Measurements from ENCODE around the gene ZC3H18.
A peak's percentile ranks its signal among the peaks of the same experiment; 100 is the strongest.

The ZC3H18 gene

DNA sequence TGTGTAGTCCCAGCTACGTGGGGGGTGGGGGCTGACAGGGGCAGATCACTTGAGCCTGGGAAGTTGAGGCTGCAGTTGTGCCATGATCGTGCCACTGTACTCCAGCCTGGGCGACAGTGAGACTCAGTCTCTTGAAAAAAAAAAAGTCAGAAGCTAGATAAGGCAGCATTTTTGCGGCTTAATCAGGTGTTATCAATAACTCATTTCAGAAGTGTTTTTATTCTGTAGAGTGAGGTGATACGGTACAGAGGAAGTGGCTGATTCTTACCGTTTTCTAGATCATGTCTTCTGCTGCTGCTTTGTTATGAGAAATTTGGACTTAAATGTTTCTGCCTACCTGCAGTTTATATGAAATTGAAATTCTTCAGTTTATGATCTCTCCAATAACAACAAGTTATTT is 18.6 kb downstream of the ZC3H18 start:
- no peak overlapping the region for H3K4me3 ChIP-seq (replicated peaks; ENCODE audit: insufficient read depth, low read length)
- DNase-seq (ENCODE audit: low read depth in 1 of 2, low spot score in 1 of 2): no peak
- no peak overlapping the region for H3K27ac ChIP-seq (replicated peaks)
- H3K27me3 ChIP-seq (ENCODE audit: insufficient read depth, poor library complexity, severe bottlenecking): no peaks in the 10 kb centered on the region
- TF ChIP-seq SPI1 (IDR thresholded peaks at IDR 0.05; ENCODE audit: borderline replicate concordance, low read depth): no peak

DNA sequence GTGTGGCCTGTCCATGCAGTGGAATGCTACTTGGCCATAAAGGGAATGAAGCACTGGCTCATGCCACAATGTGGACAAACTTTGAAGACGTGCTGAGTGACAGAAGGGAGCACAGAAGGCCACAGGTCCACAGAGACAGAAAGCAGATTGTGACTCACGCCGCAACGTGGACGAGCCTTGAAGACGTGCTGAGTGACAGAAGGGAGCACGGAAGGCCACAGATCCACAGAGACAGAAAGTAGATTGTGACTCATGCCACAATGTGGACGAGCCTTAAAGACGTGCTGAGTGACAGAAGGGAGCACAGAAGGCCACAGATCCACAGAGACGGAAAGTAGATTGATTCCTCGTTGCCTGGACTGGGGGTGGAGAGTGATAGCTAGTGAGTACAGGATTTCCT is 19.2 kb downstream of the ZC3H18 start:
- Histone ChIP-seq H3K4me3 (replicated peaks; ENCODE audit: insufficient read depth, low read length) (no peak overlapping the region), H3K27ac (replicated peaks) (no peak overlapping the region), H3K27me3 (ENCODE audit: insufficient read depth, poor library complexity, severe bottlenecking) (no peaks in the 10 kb centered on the region)
- DNase-seq (ENCODE audit: low read depth in 1 of 2, low spot score in 1 of 2): no peak
- TF ChIP-seq, protein P1, sequence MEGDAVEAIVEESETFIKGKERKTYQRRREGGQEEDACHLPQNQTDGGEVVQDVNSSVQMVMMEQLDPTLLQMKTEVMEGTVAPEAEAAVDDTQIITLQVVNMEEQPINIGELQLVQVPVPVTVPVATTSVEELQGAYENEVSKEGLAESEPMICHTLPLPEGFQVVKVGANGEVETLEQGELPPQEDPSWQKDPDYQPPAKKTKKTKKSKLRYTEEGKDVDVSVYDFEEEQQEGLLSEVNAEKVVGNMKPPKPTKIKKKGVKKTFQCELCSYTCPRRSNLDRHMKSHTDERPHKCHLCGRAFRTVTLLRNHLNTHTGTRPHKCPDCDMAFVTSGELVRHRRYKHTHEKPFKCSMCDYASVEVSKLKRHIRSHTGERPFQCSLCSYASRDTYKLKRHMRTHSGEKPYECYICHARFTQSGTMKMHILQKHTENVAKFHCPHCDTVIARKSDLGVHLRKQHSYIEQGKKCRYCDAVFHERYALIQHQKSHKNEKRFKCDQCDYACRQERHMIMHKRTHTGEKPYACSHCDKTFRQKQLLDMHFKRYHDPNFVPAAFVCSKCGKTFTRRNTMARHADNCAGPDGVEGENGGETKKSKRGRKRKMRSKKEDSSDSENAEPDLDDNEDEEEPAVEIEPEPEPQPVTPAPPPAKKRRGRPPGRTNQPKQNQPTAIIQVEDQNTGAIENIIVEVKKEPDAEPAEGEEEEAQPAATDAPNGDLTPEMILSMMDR (IDR thresholded peaks at IDR 0.05; ENCODE audit: insufficient read depth, low read length): no peak

DNA sequence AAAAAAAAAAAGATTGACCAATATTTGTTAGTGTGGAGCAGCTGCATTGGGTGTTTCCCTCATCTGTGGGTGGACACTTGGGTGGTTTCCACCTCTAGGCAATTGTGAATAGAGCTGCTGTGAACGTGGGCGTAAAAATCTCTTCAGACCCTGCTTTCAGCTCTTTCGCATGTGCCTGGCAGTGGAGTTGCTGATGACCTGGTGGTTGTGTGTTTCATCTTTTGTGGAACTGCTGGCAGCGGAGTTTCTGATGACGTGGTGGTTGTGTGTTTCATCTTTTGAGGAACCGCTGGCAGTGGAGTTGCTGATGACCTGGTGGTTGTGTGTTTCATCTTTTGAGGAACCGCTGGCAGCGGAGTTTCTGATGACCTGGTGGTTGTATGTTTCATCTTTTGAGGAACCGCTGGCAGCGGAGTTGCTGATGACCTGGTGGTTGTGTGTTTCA is 21.4 kb downstream of the ZC3H18 start:
- TF ChIP-seq, protein P2, sequence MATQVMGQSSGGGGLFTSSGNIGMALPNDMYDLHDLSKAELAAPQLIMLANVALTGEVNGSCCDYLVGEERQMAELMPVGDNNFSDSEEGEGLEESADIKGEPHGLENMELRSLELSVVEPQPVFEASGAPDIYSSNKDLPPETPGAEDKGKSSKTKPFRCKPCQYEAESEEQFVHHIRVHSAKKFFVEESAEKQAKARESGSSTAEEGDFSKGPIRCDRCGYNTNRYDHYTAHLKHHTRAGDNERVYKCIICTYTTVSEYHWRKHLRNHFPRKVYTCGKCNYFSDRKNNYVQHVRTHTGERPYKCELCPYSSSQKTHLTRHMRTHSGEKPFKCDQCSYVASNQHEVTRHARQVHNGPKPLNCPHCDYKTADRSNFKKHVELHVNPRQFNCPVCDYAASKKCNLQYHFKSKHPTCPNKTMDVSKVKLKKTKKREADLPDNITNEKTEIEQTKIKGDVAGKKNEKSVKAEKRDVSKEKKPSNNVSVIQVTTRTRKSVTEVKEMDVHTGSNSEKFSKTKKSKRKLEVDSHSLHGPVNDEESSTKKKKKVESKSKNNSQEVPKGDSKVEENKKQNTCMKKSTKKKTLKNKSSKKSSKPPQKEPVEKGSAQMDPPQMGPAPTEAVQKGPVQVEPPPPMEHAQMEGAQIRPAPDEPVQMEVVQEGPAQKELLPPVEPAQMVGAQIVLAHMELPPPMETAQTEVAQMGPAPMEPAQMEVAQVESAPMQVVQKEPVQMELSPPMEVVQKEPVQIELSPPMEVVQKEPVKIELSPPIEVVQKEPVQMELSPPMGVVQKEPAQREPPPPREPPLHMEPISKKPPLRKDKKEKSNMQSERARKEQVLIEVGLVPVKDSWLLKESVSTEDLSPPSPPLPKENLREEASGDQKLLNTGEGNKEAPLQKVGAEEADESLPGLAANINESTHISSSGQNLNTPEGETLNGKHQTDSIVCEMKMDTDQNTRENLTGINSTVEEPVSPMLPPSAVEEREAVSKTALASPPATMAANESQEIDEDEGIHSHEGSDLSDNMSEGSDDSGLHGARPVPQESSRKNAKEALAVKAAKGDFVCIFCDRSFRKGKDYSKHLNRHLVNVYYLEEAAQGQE (IDR thresholded peaks at IDR 0.05; ENCODE audit: insufficient replicate concordance, low read depth): no peak
- TF ChIP-seq GABPA (IDR thresholded peaks at IDR 0.05; ENCODE audit: low read depth): no peak
- no peak for TF ChIP-seq POLR2AphosphoS5 (IDR thresholded peaks at IDR 0.05; ENCODE audit: low read depth)
- peak; percentile 88 for TF ChIP-seq SPI1 (IDR thresholded peaks at IDR 0.05; ENCODE audit: borderline replicate concordance, low read depth)
- TF ChIP-seq, protein P1 (IDR thresholded peaks at IDR 0.05; ENCODE audit: insufficient read depth, low read length): no peak
- no peaks in the 10 kb centered on the region for H3K27me3 ChIP-seq (ENCODE audit: insufficient read depth, poor library complexity, severe bottlenecking)
- H3K4me3 ChIP-seq (replicated peaks; ENCODE audit: insufficient read depth, low read length): no peak overlapping the region
- peak in 1 of 2 experiments; percentile 71 for DNase-seq (ENCODE audit: low read depth in 1 of 2, low spot score in 1 of 2)
- H3K27ac ChIP-seq (replicated peaks): no peak overlapping the region

DNA sequence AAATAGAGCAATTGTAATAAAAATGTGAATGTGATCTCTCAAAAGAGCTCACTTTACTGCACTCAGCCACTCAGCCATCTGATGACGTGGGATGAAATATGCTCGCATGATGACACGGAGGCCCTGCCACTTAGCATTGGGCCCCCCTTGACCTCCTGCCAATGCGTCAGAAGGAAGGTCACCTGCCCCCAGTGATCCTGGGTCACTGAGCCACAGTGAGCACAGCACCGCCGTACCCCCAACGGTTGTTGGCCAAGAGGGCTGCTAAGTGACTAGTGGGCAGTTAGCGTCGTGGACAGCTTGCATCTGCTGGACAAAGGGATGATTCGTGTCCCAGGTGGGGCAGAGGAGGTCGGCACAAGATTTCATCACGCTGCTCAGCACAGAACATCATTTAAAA is 22.9 kb downstream of the ZC3H18 start:
- TF ChIP-seq SPI1 (IDR thresholded peaks at IDR 0.05; ENCODE audit: borderline replicate concordance, low read depth) (no peak), GABPA (IDR thresholded peaks at IDR 0.05; ENCODE audit: low read depth) (no peak), POLR2AphosphoS5 (IDR thresholded peaks at IDR 0.05; ENCODE audit: low read depth) (no peak)
- TF ChIP-seq, protein P2 (IDR thresholded peaks at IDR 0.05; ENCODE audit: insufficient replicate concordance, low read depth): no peak
- TF ChIP-seq, protein P1 (IDR thresholded peaks at IDR 0.05; ENCODE audit: insufficient read depth, low read length): no peak
- H3K27me3 ChIP-seq (ENCODE audit: insufficient read depth, poor library complexity, severe bottlenecking): no peaks in the 10 kb centered on the region
- H3K27ac ChIP-seq (replicated peaks): no peak overlapping the region
- DNase-seq (ENCODE audit: low read depth in 1 of 2, low spot score in 1 of 2): no peak
- no peak overlapping the region for H3K4me3 ChIP-seq (replicated peaks; ENCODE audit: insufficient read depth, low read length)

All from HL-60 (cell line).